BJ (cell line): Measurements from ENCODE around the gene ZDHHC14. TPM values are rescaled to one million over a fixed set of nuclear protein-coding genes. Genes with fewer than 3 reads are reported as not detected.
"Not testable (repeated sequence)": the region's sequence is repeated elsewhere in the genome, so short reads cannot be mapped to it uniquely, and the experiment has no call there.

Experiments used
- CTCF ChIA-PET: fragments of 350-600 bp; formaldehyde crosslinking; extraction: SDS; loops from one replicate; lab custom pipeline; 2021; ENCODE audit warnings: antibody characterized with exemption, inconsistent platforms; lab: Yijun Ruan, JAX
- POLR2A ChIA-PET: fragments of 300-600 bp; sonication (Branson Sonifier 250); formaldehyde crosslinking; extraction: SDS; loops from one replicate; lab custom pipeline; 2021; ENCODE audit warnings: antibody characterized with exemption; lab: Charles Lee
- DNase-seq: peaks from one replicate; pipeline ENCODE4 v3.0.0-alpha.2; 2011; ENCODE audit warnings: low read depth
- H3K27me3 ChIP-seq: 2 replicates; pipeline ENCODE4 v1.6.0; 2011; ENCODE audit warnings: low read length; ENCODE audit not compliant: control insufficient read depth, insufficient read depth
- H3K36me3 ChIP-seq: 2 replicates; pipeline ENCODE4 v1.5.1; 2011; ENCODE audit warnings: low read length; ENCODE audit not compliant: control insufficient read depth, insufficient read depth
- H3K4me3 ChIP-seq: 2 replicates; pipeline ENCODE4 v1.5.1; 2011; ENCODE audit warnings: low read depth, mild to moderate bottlenecking, control low read depth, low read length
- CTCF ChIP-seq: IDR thresholded peaks from 2 replicates; pipeline ENCODE4 v1.5.1; 2011; ENCODE audit warnings: low read depth, mild to moderate bottlenecking, control low read depth, inconsistent platforms, low read length, moderate library complexity; ENCODE audit not compliant: insufficient read depth
- polyA plus RNA-seq: library from polyadenylated mRNA; depleted of rRNA; stranded (reverse); fragments of >200 nt; gene quantifications from 2 replicates; pipeline ENCODE4 v1.2.3, GENCODE V29; 2011

The ZDHHC14 gene
- polyA plus RNA-seq, 1 experiment, result 3.6 TPM

GRCh38 chr6:157716251-157716995 is 335.4 kb downstream of the ZDHHC14 start:
- CTCF ChIA-PET, result interaction anchor here (0.6 to 0.8 kb wide), 2 partner anchors 8 to 46 kb away, joined by 3 to 6 read pairs; no protein-coding TSS in a partner anchor
- no peak for DNase-seq
- no peak for TF ChIP-seq CTCF
- POLR2A ChIA-PET, result interaction anchor here (0.6 to 0.7 kb wide), 2 partner anchors 48 to 231 kb away, joined by 5 to 6 read pairs; no protein-coding TSS in a partner anchor
- no peaks in the 10 kb centered on the region for H3K36me3 ChIP-seq
- H3K4me3 ChIP-seq, result no peak overlapping the region
- no peaks in the 10 kb centered on the region for H3K27me3 ChIP-seq

GRCh38 chr6:157717340-157717748 is 336.4 kb downstream of the ZDHHC14 start:
- DNase-seq, result no peak
- H3K36me3 ChIP-seq, result no peaks in the 10 kb centered on the region
- CTCF ChIA-PET, result no interaction called here
- no peak overlapping the region for H3K4me3 ChIP-seq
- POLR2A ChIA-PET, result no interaction called here
- H3K27me3 ChIP-seq, result no peaks in the 10 kb centered on the region; the same call in none of the 2 replicates
- no peak for TF ChIP-seq CTCF

GRCh38 chr6:157718503-157719187 is 337.7 kb downstream of the ZDHHC14 start:
- no peaks in the 10 kb centered on the region; the same call in none of the 2 replicates for H3K27me3 ChIP-seq
- no peaks in the 10 kb centered on the region for H3K36me3 ChIP-seq
- no peak for TF ChIP-seq CTCF
- DNase-seq, result no peak
- POLR2A ChIA-PET, result no interaction called here
- CTCF ChIA-PET, result interaction anchor here (1.2 to 2.0 kb wide), 2 partner anchors 38 to 50 kb away, joined by 3 to 6 read pairs; no protein-coding TSS in a partner anchor
- H3K4me3 ChIP-seq, result no peak overlapping the region

- H3K36me3 ChIP-seq, DNase-seq, POLR2A ChIA-PET, H3K4me3 ChIP-seq, H3K27me3 ChIP-seq, CTCF ChIA-PET: not testable (repeated sequence)
Observed at GRCh38 chr6:157720964-157721363, 340.0 kb downstream of the ZDHHC14 start.

GRCh38 chr6:157721426-157721825 is 340.4 kb downstream of the ZDHHC14 start:
- ChIA-PET CTCF (no interaction called here), POLR2A (no interaction called here)
- TF ChIP-seq CTCF, result no peak
- H3K36me3 ChIP-seq, result no peaks in the 10 kb centered on the region
- no peak overlapping the region for H3K4me3 ChIP-seq
- no peak for DNase-seq
- H3K27me3 ChIP-seq, result no peaks in the 10 kb centered on the region; the same call in none of the 2 replicates
